GM23338 (cell line): Measurements from ENCODE around the gene KIAA0232.
A peak's percentile ranks its signal among the peaks of the same experiment; 100 is the strongest.

Experiments
- CREB1 ChIP-seq: fragments of 250-450 bp; sonication (Bioruptor Pico); IDR thresholded peaks from 2 replicates; pipeline ENCODE4 v1.5.0; 2020; ENCODE audit warnings: low read depth, mild to moderate bottlenecking, moderate library complexity
- CTCF ChIP-seq, 2 experiments: fragments of 200-600 bp in 1 of 2; sonication (generic) in 1 of 2; conservative IDR thresholded peaks; 2 replicates each; pipeline versions ENCODE4 v1.5.1 to v1.6.1; 2016 to 2017; ENCODE audit warnings: antibody characterized with exemption in 2 of 2, low read depth in 2 of 2, mild to moderate bottlenecking in 2 of 2, moderate library complexity in 1 of 2
- EZH2 ChIP-seq: fragments of 200-600 bp; sonication (generic); IDR thresholded peaks from one replicate; pipeline ENCODE4 v1.8.0; 2017; ENCODE audit warnings: antibody characterized with exemption, mild to moderate bottlenecking, low read depth; ENCODE audit not compliant: unreplicated experiment
- EZH2phosphoT487 ChIP-seq: fragments of 200-600 bp; sonication (generic); IDR thresholded peaks from one replicate; pipeline ENCODE4 v1.8.1; 2018; ENCODE audit warnings: antibody characterized with exemption; ENCODE audit not compliant: unreplicated experiment
- JUNB ChIP-seq: IDR thresholded peaks from one replicate; pipeline ENCODE4 v1.6.1; 2016; ENCODE audit warnings: antibody characterized with exemption; ENCODE audit not compliant: unreplicated experiment
- POLR2AphosphoS5 ChIP-seq: IDR thresholded peaks from 2 replicates; pipeline ENCODE4 v1.6.1; 2016; ENCODE audit warnings: antibody characterized with exemption, low read depth
- REST ChIP-seq: IDR thresholded peaks from one replicate; pipeline ENCODE4 v1.6.1; 2018; ENCODE audit warnings: antibody characterized with exemption; ENCODE audit not compliant: unreplicated experiment
- ZNF114 ChIP-seq: fragments of 250-450 bp; sonication (Bioruptor Pico); IDR thresholded peaks from 2 replicates; pipeline ENCODE4 v1.5.0; 2020; ENCODE audit warnings: mild to moderate bottlenecking, moderate library complexity
- ZNF331 ChIP-seq: fragments of 250-450 bp; sonication (Bioruptor Pico); IDR thresholded peaks from 2 replicates; pipeline ENCODE4 v1.5.0; 2020; ENCODE audit warnings: low read depth, mild to moderate bottlenecking, moderate library complexity

GRCh38 chr4:6873291-6873690 lies 90.8 kb downstream of the KIAA0232 start:
- TF ChIP-seq CTCF (conservative IDR thresholded peaks at IDR 0.05; ENCODE audit: low read depth in 2 of 2) (peak in 1 of 2 experiments; percentile 45; a peak in 2 of 4 replicates), ZNF331 (CRISPR knock-in tag) (no peak), POLR2AphosphoS5 (no peak), JUNB (no peak), CREB1 (CRISPR knock-in tag) (no peak), EZH2 (no peak), REST (no peak), EZH2phosphoT487 (no peak), ZNF114 (CRISPR knock-in tag) (no peak)
